ENCODE measurements around the gene FBXL14.
A peak's percentile ranks its signal among the peaks of the same experiment; 100 is the strongest.

FBXL14 gene

GRCh38 chr12:1529228-1529861, 65.0 kb downstream of the FBXL14 start:
- H3K4me3 ChIP-seq: peak overlapping the region in 9 of 10 experiments; percentile 53 to 72 (median 61); a peak in 18 of 20 replicates
- H3K27me3 ChIP-seq: peaks cover 67 to 93% (median 80%) of the 10 kb centered on the region in 11 experiments
- H3K27ac ChIP-seq: no peak overlapping the region
- peaks cover 32 to 72% (median 62%) of the 10 kb centered on the region in 10 experiments for H3K4me1 ChIP-seq
- no peak for TF ChIP-seq Cebpa-rat (IDR thresholded peaks at IDR 0.05)
- H3K9ac ChIP-seq: peak overlapping the region in 2 of 11 experiments; percentile 56 to 58; a peak in 3 of 22 replicates
- peak overlapping the region; percentile 92 to 99 (median 95); a peak in 20 of 22 replicates for H3K4me2 ChIP-seq
- H3K36me3 ChIP-seq: no peaks in the 10 kb centered on the region
- peaks cover 0 to 70% (median 52%) of the 10 kb centered on the region in 11 experiments; a peak in 19 of 22 replicates for H4K20me1 ChIP-seq
- peaks cover 0 to 2% (median 0%) of the 10 kb centered on the region in 11 experiments; a peak in 1 of 22 replicates for H3K9me3 ChIP-seq (replicated peaks in 1 of 11)

- peaks cover 27 to 67% (median 56%) of the 10 kb centered on the region in 10 experiments for H3K4me1 ChIP-seq
- peaks cover 0 to 65% (median 46%) of the 10 kb centered on the region in 11 experiments; a peak in 19 of 22 replicates for H4K20me1 ChIP-seq
- H3K9ac ChIP-seq: no peak overlapping the region
- no peak overlapping the region for H3K4me2 ChIP-seq
- H3K27me3 ChIP-seq: peaks cover 67 to 87% (median 75%) of the 10 kb centered on the region in 11 experiments
- no peak overlapping the region for H3K27ac ChIP-seq
- no peak overlapping the region for H3K4me3 ChIP-seq
- peaks cover 0 to 6% (median 0%) of the 10 kb centered on the region in 11 experiments; a peak in 4 of 22 replicates for H3K9me3 ChIP-seq (replicated peaks in 1 of 11)
- no peak for TF ChIP-seq Cebpa-rat (IDR thresholded peaks at IDR 0.05)
- H3K36me3 ChIP-seq: no peaks in the 10 kb centered on the region
Measured at GRCh38 chr12:1528791-1529190, 65.6 kb downstream of the FBXL14 start.

GRCh38 chr12:1527789-1528188, 66.6 kb downstream of the FBXL14 start:
- no peaks in the 10 kb centered on the region for H3K36me3 ChIP-seq
- no peak for TF ChIP-seq Cebpa-rat (IDR thresholded peaks at IDR 0.05)
- H3K4me1 ChIP-seq: peaks cover 17 to 57% (median 46%) of the 10 kb centered on the region in 10 experiments
- H4K20me1 ChIP-seq: peaks cover 0 to 55% (median 36%) of the 10 kb centered on the region in 11 experiments; a peak in 18 of 22 replicates
- H3K4me2 ChIP-seq: peak overlapping the region in 3 of 11 experiments; percentile 5 to 11 (median 9); a peak in 3 of 22 replicates
- H3K9ac ChIP-seq: no peak overlapping the region
- H3K9me3 ChIP-seq (replicated peaks in 1 of 11): peaks cover 0 to 11% (median 6%) of the 10 kb centered on the region in 11 experiments; a peak in 11 of 22 replicates
- no peak overlapping the region for H3K27ac ChIP-seq
- no peak overlapping the region for H3K4me3 ChIP-seq
- peaks cover 58 to 79% (median 65%) of the 10 kb centered on the region in 11 experiments for H3K27me3 ChIP-seq

- no peak overlapping the region for H3K4me3 ChIP-seq
- no peaks in the 10 kb centered on the region for H3K36me3 ChIP-seq
- no peak overlapping the region for H3K27ac ChIP-seq
- peaks cover 0 to 35% (median 18%) of the 10 kb centered on the region in 11 experiments; a peak in 15 of 22 replicates for H4K20me1 ChIP-seq
- H3K4me2 ChIP-seq: peak overlapping the region; percentile 31 to 88 (median 62); a peak in 20 of 22 replicates
- peaks cover 14 to 37% (median 28%) of the 10 kb centered on the region in 10 experiments for H3K4me1 ChIP-seq
- TF ChIP-seq Cebpa-rat (IDR thresholded peaks at IDR 0.05): no peak
- H3K9me3 ChIP-seq (replicated peaks in 1 of 11): peaks cover 0 to 11% (median 6%) of the 10 kb centered on the region in 11 experiments; a peak in 11 of 22 replicates
- H3K9ac ChIP-seq: no peak overlapping the region
- H3K27me3 ChIP-seq: peaks cover 38 to 60% (median 45%) of the 10 kb centered on the region in 11 experiments
Measured at GRCh38 chr12:1525858-1526257, 68.5 kb downstream of the FBXL14 start.

GRCh38 chr12:1523558-1524050, 70.8 kb downstream of the FBXL14 start:
- peaks cover 0 to 11% (median 6%) of the 10 kb centered on the region in 11 experiments; a peak in 11 of 22 replicates for H3K9me3 ChIP-seq (replicated peaks in 1 of 11)
- H3K27ac ChIP-seq: no peak overlapping the region
- H3K27me3 ChIP-seq: peaks cover 16 to 37% (median 23%) of the 10 kb centered on the region in 11 experiments
- H3K4me1 ChIP-seq: peaks cover 6 to 35% (median 25%) of the 10 kb centered on the region in 10 experiments; a peak in 19 of 20 replicates
- no peaks in the 10 kb centered on the region for H3K36me3 ChIP-seq
- H3K9ac ChIP-seq: no peak overlapping the region
- TF ChIP-seq Cebpa-rat (IDR thresholded peaks at IDR 0.05): no peak
- peaks cover 0 to 13% (median 0%) of the 10 kb centered on the region in 11 experiments; a peak in 4 of 22 replicates for H4K20me1 ChIP-seq
- no peak overlapping the region for H3K4me3 ChIP-seq
- no peak overlapping the region for H3K4me2 ChIP-seq

GRCh38 chr12:1523046-1523445, 71.3 kb downstream of the FBXL14 start:
- no peak overlapping the region for H3K4me3 ChIP-seq
- no peak overlapping the region for H3K4me2 ChIP-seq
- H3K27ac ChIP-seq: no peak overlapping the region
- H3K9me3 ChIP-seq (replicated peaks in 1 of 11): peaks cover 0 to 11% (median 6%) of the 10 kb centered on the region in 11 experiments; a peak in 11 of 22 replicates
- H3K27me3 ChIP-seq: peaks cover 10 to 31% (median 17%) of the 10 kb centered on the region in 11 experiments
- H4K20me1 ChIP-seq: peaks cover 0 to 10% (median 0%) of the 10 kb centered on the region in 11 experiments; a peak in 3 of 22 replicates
- H3K9ac ChIP-seq: no peak overlapping the region
- no peak for TF ChIP-seq Cebpa-rat (IDR thresholded peaks at IDR 0.05)
- H3K36me3 ChIP-seq: no peaks in the 10 kb centered on the region
- peaks cover 6 to 41% (median 30%) of the 10 kb centered on the region in 10 experiments; a peak in 19 of 20 replicates for H3K4me1 ChIP-seq

- Histone ChIP-seq H3K9me3 (replicated peaks in 1 of 11) (peaks cover 15 to 27% (median 21%) of the 10 kb centered on the region in 11 experiments; a peak in 21 of 22 replicates), H3K4me1 (peaks cover 0 to 17% (median 13%) of the 10 kb centered on the region in 10 experiments; a peak in 12 of 20 replicates), H3K4me3 (no peak overlapping the region), H3K27ac (no peak overlapping the region), H3K4me2 (peak overlapping the region in 4 of 11 experiments; percentile 22 to 49 (median 31); a peak in 4 of 22 replicates), H3K27me3 (peaks cover 0 to 5% (median 0%) of the 10 kb centered on the region in 11 experiments; a peak in 1 of 22 replicates), H3K36me3 (no peaks in the 10 kb centered on the region), H4K20me1 (no peaks in the 10 kb centered on the region; a peak in 1 of 22 replicates), H3K9ac (no peak overlapping the region)
- TF ChIP-seq Cebpa-rat (IDR thresholded peaks at IDR 0.05): no peak
Measured at GRCh38 chr12:1519642-1520041, 74.7 kb downstream of the FBXL14 start.

GRCh38 chr12:1518591-1519516, 75.5 kb downstream of the FBXL14 start:
- Histone ChIP-seq H3K4me3 (no peak overlapping the region), H3K4me2 (peak overlapping the region in 8 of 11 experiments; percentile 17 to 49 (median 31); a peak in 12 of 22 replicates), H3K27me3 (peaks cover 0 to 3% (median 0%) of the 10 kb centered on the region in 11 experiments; a peak in 1 of 22 replicates), H3K9me3 (replicated peaks in 1 of 11) (peaks cover 15 to 26% (median 20%) of the 10 kb centered on the region in 11 experiments; a peak in 21 of 22 replicates), H4K20me1 (no peaks in the 10 kb centered on the region; a peak in 1 of 22 replicates), H3K9ac (no peak overlapping the region), H3K36me3 (no peaks in the 10 kb centered on the region), H3K4me1 (peaks cover 0 to 17% (median 12%) of the 10 kb centered on the region in 10 experiments; a peak in 12 of 20 replicates), H3K27ac (no peak overlapping the region)
- no peak for TF ChIP-seq Cebpa-rat (IDR thresholded peaks at IDR 0.05)
